Neural progenitor cell (in vitro differentiated cells): ENCODE measurements around the gene ZMPSTE24. TPM values are rescaled to one million over a fixed set of nuclear protein-coding genes. Genes with fewer than 3 reads are reported as not detected.

Source experiments
- DNase-seq: peaks from one replicate; pipeline ENCODE4 v3.0.0-alpha.2; 2016; ENCODE audit warnings: low spot score
- H2AFZ ChIP-seq: fragments of 200-600 bp; sonication (generic); replicated peaks from 2 replicates; pipeline ENCODE4 v1.6.1; 2016; ENCODE audit warnings: antibody characterized with exemption
- H3F3A ChIP-seq: fragments of 200-600 bp; sonication (generic); 2 replicates; pipeline ENCODE4 v1.6.1; 2016; ENCODE audit warnings: antibody characterized with exemption, low read depth
- H3K27ac ChIP-seq: fragments of 200-600 bp; sonication (generic); 2 replicates; pipeline ENCODE4 v1.5.1; 2016; ENCODE audit warnings: mild to moderate bottlenecking
- H3K27me3 ChIP-seq: fragments of 200-600 bp; sonication (generic); 2 replicates; pipeline ENCODE4 v1.6.1; 2016; ENCODE audit warnings: mild to moderate bottlenecking, moderate library complexity
- H3K36me3 ChIP-seq: fragments of 200-600 bp; sonication (generic); 2 replicates; pipeline ENCODE4 v1.5.1; 2016
- H3K4me1 ChIP-seq: fragments of 200-600 bp; sonication (generic); 2 replicates; pipeline ENCODE4 v1.6.1; 2016; ENCODE audit warnings: mixed run types
- H3K4me2 ChIP-seq: fragments of 200-600 bp; sonication (generic); 2 replicates; pipeline ENCODE4 v1.6.1; 2016
- H3K4me3 ChIP-seq: fragments of 200-600 bp; sonication (generic); 2 replicates; pipeline ENCODE4 v1.5.1; 2016
- H3K79me2 ChIP-seq: fragments of 200-600 bp; sonication (generic); 2 replicates; pipeline ENCODE4 v1.6.1; 2016; ENCODE audit warnings: low read depth
- H3K9ac ChIP-seq: fragments of 200-600 bp; sonication (generic); 2 replicates; pipeline ENCODE4 v1.6.1; 2016
- H3K9me3 ChIP-seq: fragments of 200-600 bp; sonication (generic); 2 replicates; pipeline ENCODE4 v1.5.1; 2016; ENCODE audit warnings: low read depth
- H4K20me1 ChIP-seq: fragments of 200-600 bp; sonication (generic); 2 replicates; pipeline ENCODE4 v1.6.1; 2016; ENCODE audit warnings: low read depth
- H3K27ac Mint-ChIP-seq: 3 replicates; pipeline ENCODE4 v1.8.0; 2021; ENCODE audit warnings: mixed read lengths
- H3K27me3 Mint-ChIP-seq: 2 replicates; pipeline ENCODE4 v1.8.0; 2022; ENCODE audit warnings: low read depth, mild to moderate bottlenecking, inconsistent platforms, moderate library complexity, mixed read lengths; ENCODE audit not compliant: insufficient read depth
- H3K36me3 Mint-ChIP-seq: 3 replicates; pipeline ENCODE4 v1.8.0; 2021; ENCODE audit warnings: mixed read lengths
- H3K4me1 Mint-ChIP-seq: 3 replicates; pipeline ENCODE4 v1.8.0; 2021; ENCODE audit warnings: mixed read lengths
- H3K4me3 Mint-ChIP-seq: 3 replicates; pipeline ENCODE4 v1.8.0; 2021; ENCODE audit warnings: mild to moderate bottlenecking, moderate library complexity, mixed read lengths
- H3K9me3 Mint-ChIP-seq: 3 replicates; pipeline ENCODE4 v1.8.0; 2020; ENCODE audit warnings: mixed read lengths
- CTCF ChIP-seq: fragments of 200-600 bp; sonication (generic); IDR thresholded peaks from 2 replicates; pipeline ENCODE4 v1.5.1; 2017; ENCODE audit warnings: antibody characterized with exemption, mild to moderate bottlenecking
- EZH2 ChIP-seq: fragments of 200-600 bp; sonication (generic); IDR thresholded peaks from 2 replicates; pipeline ENCODE4 v1.6.1; 2017; ENCODE audit warnings: antibody characterized with exemption, mild to moderate bottlenecking, moderate library complexity
- EZH2phosphoT487 ChIP-seq: fragments of 200-600 bp; sonication (generic); IDR thresholded peaks from 2 replicates; pipeline ENCODE4 v1.6.1; 2017; ENCODE audit warnings: antibody characterized with exemption
- total RNA-seq: library from RNA; depleted of rRNA; stranded (reverse); fragments of >200 nt; gene quantifications from 2 replicates; pipeline ENCODE4 v1.2.3, GENCODE V29; 2015; ENCODE audit warnings: low replicate concordance

ZMPSTE24 gene
- total RNA-seq, 1 donor from 2014 or later, result 38.0 TPM

DNA sequence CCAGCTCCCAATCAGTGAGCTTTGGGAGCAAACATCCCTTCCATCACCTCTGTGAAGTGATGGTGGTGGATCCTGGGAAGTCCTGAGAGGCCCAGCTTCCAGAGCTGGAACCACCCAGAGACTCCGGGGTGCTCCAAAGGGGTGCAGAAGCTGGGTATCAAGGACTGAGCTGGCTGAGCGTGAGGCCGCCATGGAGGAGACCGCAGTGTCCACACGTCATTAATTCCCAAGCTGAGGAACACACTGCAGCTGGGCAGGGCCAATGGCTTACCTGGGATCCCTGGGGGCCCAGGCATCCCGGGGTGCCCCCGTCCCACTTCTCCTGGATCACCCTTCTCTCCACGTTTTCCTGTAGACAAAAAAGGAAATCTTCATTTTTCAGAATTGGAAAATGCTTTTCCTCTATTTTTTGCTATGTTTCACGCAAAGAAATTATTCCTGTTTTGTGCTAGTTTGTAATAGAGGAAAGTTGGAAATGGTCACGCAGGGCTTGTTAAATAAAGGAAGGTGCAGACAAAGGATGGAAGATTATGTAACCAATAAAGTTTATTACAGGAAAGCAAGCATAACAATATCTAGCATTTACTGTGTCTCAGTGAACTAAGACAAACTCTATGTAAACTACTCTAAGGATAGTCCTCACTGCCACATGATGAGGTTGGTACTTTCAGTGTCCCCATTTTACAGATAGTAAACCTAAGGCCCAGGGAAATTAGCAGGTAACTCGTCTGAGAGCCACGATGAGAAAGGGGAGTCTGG lies 43.7 kb downstream of the ZMPSTE24 start:
- no peaks in the 10 kb centered on the region for H3K9me3 ChIP-seq
- TF ChIP-seq EZH2phosphoT487 (no peak), EZH2 (no peak), CTCF (no peak)
- H3K4me1 Mint-ChIP-seq, result peaks cover 8% of the 10 kb centered on the region
- DNase-seq, result no peak
- peak overlapping the region; percentile 52 for H3K27ac Mint-ChIP-seq
- H3F3A ChIP-seq, result no peaks in the 10 kb centered on the region
- no peaks in the 10 kb centered on the region for H3K27me3 ChIP-seq
- H2AFZ ChIP-seq, result no peak overlapping the region
- H3K79me2 ChIP-seq, result no peaks in the 10 kb centered on the region
- H3K36me3 ChIP-seq, result no peaks in the 10 kb centered on the region
- H4K20me1 ChIP-seq, result no peaks in the 10 kb centered on the region
- no peak overlapping the region for H3K9ac ChIP-seq
- no peak overlapping the region for H3K4me3 Mint-ChIP-seq
- no peak overlapping the region for H3K4me3 ChIP-seq
- no peaks in the 10 kb centered on the region for H3K9me3 Mint-ChIP-seq
- no peak overlapping the region for H3K4me2 ChIP-seq
- H3K4me1 ChIP-seq, result peaks cover 6% of the 10 kb centered on the region
- H3K27ac ChIP-seq, result no peak overlapping the region
- H3K27me3 Mint-ChIP-seq, result peaks cover 13% of the 10 kb centered on the region
- no peaks in the 10 kb centered on the region for H3K36me3 Mint-ChIP-seq

DNA sequence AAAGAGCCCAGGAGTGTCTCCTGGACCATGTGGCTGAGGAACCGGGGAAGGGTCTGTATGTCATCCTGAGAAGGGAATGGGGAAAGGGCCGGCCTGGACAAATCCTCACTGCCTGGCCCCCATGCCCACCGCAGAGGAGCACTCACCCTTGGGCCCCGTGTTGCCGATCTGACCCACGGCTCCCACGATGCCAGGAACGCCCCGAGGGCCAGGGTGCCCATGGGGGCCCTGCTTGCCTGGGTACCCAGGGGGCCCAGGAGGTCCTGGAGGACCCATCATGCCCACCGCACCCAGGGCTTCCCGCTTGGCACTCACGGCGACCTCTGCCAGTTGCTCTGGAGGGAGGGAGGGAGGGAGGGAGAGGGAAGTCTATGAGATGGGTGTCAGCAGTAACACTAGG lies 44.4 kb downstream of the ZMPSTE24 start:
- no peaks in the 10 kb centered on the region for H3K27me3 ChIP-seq
- H3K4me3 Mint-ChIP-seq, result no peak overlapping the region
- no peak overlapping the region for H2AFZ ChIP-seq
- no peak overlapping the region for H3K4me3 ChIP-seq
- H3K4me2 ChIP-seq, result no peak overlapping the region
- no peaks in the 10 kb centered on the region for H3K9me3 Mint-ChIP-seq
- no peaks in the 10 kb centered on the region for H3K36me3 Mint-ChIP-seq
- no peak overlapping the region for H3K27ac Mint-ChIP-seq
- H3K4me1 Mint-ChIP-seq, result peaks cover 8% of the 10 kb centered on the region
- H3K27ac ChIP-seq, result no peak overlapping the region
- H3F3A ChIP-seq, result no peaks in the 10 kb centered on the region
- TF ChIP-seq EZH2 (no peak), CTCF (no peak), EZH2phosphoT487 (no peak)
- no peaks in the 10 kb centered on the region for H3K9me3 ChIP-seq
- no peaks in the 10 kb centered on the region for H3K36me3 ChIP-seq
- no peaks in the 10 kb centered on the region for H4K20me1 ChIP-seq
- no peaks in the 10 kb centered on the region for H3K79me2 ChIP-seq
- DNase-seq, result no peak
- no peak overlapping the region for H3K9ac ChIP-seq
- H3K4me1 ChIP-seq, result peaks cover 6% of the 10 kb centered on the region
- H3K27me3 Mint-ChIP-seq, result peaks cover 10% of the 10 kb centered on the region

GRCh38 chr1:40303051-40303771 lies 45.2 kb downstream of the ZMPSTE24 start:
- H3K9me3 ChIP-seq, result no peaks in the 10 kb centered on the region
- no peak overlapping the region for H3K27ac ChIP-seq
- no peaks in the 10 kb centered on the region for H3F3A ChIP-seq
- H3K9ac ChIP-seq, result no peak overlapping the region
- no peaks in the 10 kb centered on the region for H3K36me3 ChIP-seq
- H3K4me3 ChIP-seq, result no peak overlapping the region
- no peak overlapping the region for H3K4me2 ChIP-seq
- no peak overlapping the region for H3K27ac Mint-ChIP-seq
- peaks cover 10% of the 10 kb centered on the region for H3K27me3 Mint-ChIP-seq
- no peak overlapping the region for H2AFZ ChIP-seq
- no peaks in the 10 kb centered on the region for H3K27me3 ChIP-seq
- TF ChIP-seq CTCF (no peak), EZH2 (no peak), EZH2phosphoT487 (no peak)
- no peaks in the 10 kb centered on the region for H3K36me3 Mint-ChIP-seq
- H3K4me1 ChIP-seq, result peaks cover 9% of the 10 kb centered on the region
- H3K4me1 Mint-ChIP-seq, result peaks cover 8% of the 10 kb centered on the region
- DNase-seq, result no peak
- H4K20me1 ChIP-seq, result no peaks in the 10 kb centered on the region
- no peaks in the 10 kb centered on the region for H3K9me3 Mint-ChIP-seq
- no peak overlapping the region for H3K4me3 Mint-ChIP-seq
- no peaks in the 10 kb centered on the region for H3K79me2 ChIP-seq
